HG03460 (cell line): Measurements from ENCODE around the gene POM121C.
"Not testable (repeated sequence)": the region's sequence is repeated elsewhere in the genome, so short reads cannot be mapped to it uniquely, and the experiment has no call there.

Experiments used
- ATAC-seq: cut with Tn5 transposase; IDR thresholded peaks from one replicate; pipeline ENCODE4 v1.9.1; 2021; ENCODE audit not compliant: unreplicated experiment

The POM121C gene

DNA sequence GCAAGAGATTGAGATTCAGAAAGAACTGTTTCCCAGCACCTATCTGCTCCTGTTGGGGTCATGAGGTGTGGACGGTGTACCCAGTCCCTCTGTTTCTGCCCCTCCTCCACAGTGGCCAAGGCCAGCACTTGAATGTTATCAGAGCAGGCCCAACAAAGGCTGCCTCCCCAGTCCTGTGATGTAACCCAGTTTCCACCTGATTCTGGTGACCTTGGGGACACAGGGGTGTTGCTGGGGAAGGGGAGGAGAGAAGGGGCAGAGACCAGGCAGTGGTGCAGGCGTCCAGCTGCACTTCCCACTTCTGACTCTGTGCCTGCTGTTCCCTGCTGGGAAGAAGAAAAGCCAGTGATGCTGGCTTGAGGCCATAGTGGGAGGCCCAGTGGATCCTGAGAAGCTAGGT, 88.2 kb downstream of the POM121C start:
- ATAC-seq = not testable (repeated sequence)

- ATAC-seq = not testable (repeated sequence)
Observed at GRCh38 chr7:75395329-75395728, 90.8 kb downstream of the POM121C start, which contains the start of gene TRIM73. TSS of gene TRIM73 (plus strand) at chr7:75395629. CDS start at chr7:75398934, 3,305 bp downstream.

DNA sequence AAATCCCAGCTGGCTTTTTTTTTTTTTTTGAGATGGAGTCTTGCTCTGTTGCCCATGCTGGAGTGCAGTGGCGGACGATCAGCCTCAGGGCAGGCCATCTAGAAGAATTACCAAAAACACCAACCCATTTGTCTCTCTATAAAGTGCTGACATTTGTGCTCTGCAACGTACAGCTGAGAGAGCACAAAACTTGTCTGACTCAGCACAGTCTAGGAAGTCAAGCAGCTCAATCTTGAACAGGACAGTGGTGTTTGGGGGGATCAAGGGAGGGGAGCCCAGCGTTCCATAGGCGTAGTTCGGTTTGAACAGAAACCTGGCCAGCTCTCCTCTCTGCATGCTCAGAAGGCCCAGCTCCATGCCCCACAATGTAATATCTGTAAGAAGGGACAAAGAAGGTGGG, 92.9 kb downstream of the POM121C start:
- not testable (repeated sequence) for ATAC-seq

- not testable (repeated sequence) for ATAC-seq
Observed at GRCh38 chr7:75374519-75375317, 111.4 kb downstream of the POM121C start.

GRCh38 chr7:75374144-75374518, 112.0 kb downstream of the POM121C start:
- not testable (repeated sequence) for ATAC-seq

DNA sequence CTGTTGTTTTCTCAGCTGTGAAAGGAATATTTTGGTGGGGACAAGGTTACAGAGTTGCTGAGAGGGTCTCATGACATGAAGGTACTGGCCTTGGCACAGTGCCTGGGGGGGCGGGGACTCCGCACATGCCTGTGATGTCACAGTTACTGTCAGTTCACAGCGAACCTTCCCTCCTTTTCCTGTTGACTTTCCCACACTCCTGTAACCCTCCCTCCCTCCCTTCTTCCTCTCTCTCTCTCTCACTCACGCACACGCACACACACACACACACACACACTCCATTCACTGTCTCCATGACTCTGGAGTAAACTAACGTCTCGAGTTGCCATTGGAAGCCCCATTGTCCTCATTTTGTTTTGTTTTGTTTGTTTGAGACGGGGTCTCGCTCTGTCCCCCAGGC, 118.8 kb downstream of the POM121C start:
- ATAC-seq = not testable (repeated sequence)
